ENCODE results near the gene SMC6.

The SMC6 gene

DNA sequence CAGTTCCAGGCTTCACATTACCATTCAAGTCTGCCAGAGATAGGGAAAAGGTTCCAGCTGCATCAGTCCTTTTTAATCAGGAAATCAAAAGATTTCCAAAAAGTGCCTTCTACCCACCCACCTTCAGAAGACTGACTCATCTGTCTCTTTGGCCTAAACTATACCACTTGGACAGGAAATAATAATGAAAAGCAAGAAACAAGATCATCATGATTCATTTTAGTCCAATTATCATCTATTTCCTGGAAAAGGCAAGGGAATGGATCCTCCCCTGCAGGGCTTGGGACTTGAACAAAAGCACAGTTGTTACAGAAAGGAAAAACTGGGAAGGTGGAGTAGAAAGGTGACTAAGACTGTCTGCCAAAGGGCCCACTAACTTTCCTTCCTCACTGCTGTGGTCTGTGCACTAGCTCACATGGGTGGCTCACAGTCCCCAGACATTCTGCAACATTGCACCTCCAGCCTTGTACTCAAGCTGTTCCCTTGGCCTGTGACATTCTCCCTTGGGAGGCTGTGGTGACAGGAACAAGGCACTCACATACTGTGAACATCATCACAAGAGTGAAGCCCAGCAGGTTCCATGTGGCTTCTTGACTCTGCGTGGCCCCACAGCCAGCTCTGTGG lies 137.8 kb downstream of the SMC6 start:
- no peak overlapping the region for H3K14ac ChIP-seq (ENCODE audit: low read length)
- no peak overlapping the region for H3K4ac ChIP-seq (ENCODE audit: low read depth, low read length)
- H3K36me3 ChIP-seq (ENCODE audit: control insufficient read depth in 1 of 2, insufficient read depth in 2 of 2, low read length in 2 of 2): no peaks in the 10 kb centered on the region
- H4K91ac ChIP-seq (ENCODE audit: low read depth, low read length): no peak overlapping the region
- H2AK5ac ChIP-seq (ENCODE audit: low read length): no peak overlapping the region
- H3K79me2 ChIP-seq (ENCODE audit: control insufficient read depth, insufficient read depth, low read length, poor library complexity): no peaks in the 10 kb centered on the region
- no peak overlapping the region for H3K18ac ChIP-seq (ENCODE audit: low read length)
- H3K9ac ChIP-seq (ENCODE audit: low read length): no peak overlapping the region
- no peaks in the 10 kb centered on the region for H3K79me1 ChIP-seq (ENCODE audit: low read length)
- DNase-seq: no peak
- WGBS (ENCODE audit: extremely low coverage, insufficient coverage, insufficient read length): no CpG with 5 or more reads among the region's 1 CpG
- H3K4me1 ChIP-seq (ENCODE audit: control insufficient read depth in 1 of 2, insufficient read depth in 2 of 2, low read length in 2 of 2): no peaks in the 10 kb centered on the region
- H2BK120ac ChIP-seq (ENCODE audit: insufficient read depth, low read length, poor library complexity): no peak overlapping the region
- no peak overlapping the region for H4K12ac ChIP-seq (ENCODE audit: low read depth, low read length)
- no peaks in the 10 kb centered on the region for H3K9me3 ChIP-seq (ENCODE audit: insufficient read depth, low read depth, low read length)
- no peak overlapping the region for H4K8ac ChIP-seq (ENCODE audit: low read depth, low read length)
- no peak overlapping the region for H3K23ac ChIP-seq (ENCODE audit: low read length)
- no peak overlapping the region for H3K4me3 ChIP-seq (ENCODE audit: low read depth, low read length)
- H2BK5ac ChIP-seq (ENCODE audit: low read depth, low read length, poor library complexity): no peak overlapping the region
- H3K27ac ChIP-seq (ENCODE audit: low read depth, low read length): no peak overlapping the region
- H3K4me2 ChIP-seq (ENCODE audit: low read length): no peak overlapping the region
- no peak overlapping the region for H2AFZ ChIP-seq (ENCODE audit: insufficient read depth, low read length, poor library complexity)
- no peaks in the 10 kb centered on the region for H3K27me3 ChIP-seq (ENCODE audit: insufficient read depth, low read length)
- H2BK12ac ChIP-seq (ENCODE audit: low read length): no peak overlapping the region

DNA sequence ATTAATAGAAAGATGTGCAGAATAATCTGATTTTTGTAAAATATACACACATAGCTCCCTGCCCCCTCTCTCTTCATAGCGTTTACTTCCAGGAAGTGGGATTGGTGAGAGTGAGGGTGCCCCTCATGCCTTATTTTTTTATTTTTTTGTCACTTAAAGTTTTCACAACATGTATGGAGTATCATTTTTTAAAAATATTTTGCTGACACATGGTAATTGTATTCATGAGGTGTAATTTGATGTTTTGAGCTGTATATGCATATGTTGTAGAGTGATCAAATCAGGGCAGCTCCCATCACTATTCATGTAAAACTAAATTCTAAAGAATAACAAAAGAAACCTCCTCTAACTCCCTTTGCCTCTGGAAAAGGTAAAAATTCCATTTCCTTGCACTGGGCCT lies 138.5 kb downstream of the SMC6 start:
- Histone ChIP-seq H3K4me1 (ENCODE audit: control insufficient read depth in 1 of 2, insufficient read depth in 2 of 2, low read length in 2 of 2) (no peaks in the 10 kb centered on the region), H3K4ac (ENCODE audit: low read depth, low read length) (no peak overlapping the region), H3K4me3 (ENCODE audit: low read depth, low read length) (no peak overlapping the region), H4K91ac (ENCODE audit: low read depth, low read length) (no peak overlapping the region), H3K4me2 (ENCODE audit: low read length) (no peak overlapping the region), H4K8ac (ENCODE audit: low read depth, low read length) (no peak overlapping the region), H3K9ac (ENCODE audit: low read length) (no peak overlapping the region), H3K14ac (ENCODE audit: low read length) (no peak overlapping the region), H3K36me3 (ENCODE audit: control insufficient read depth in 1 of 2, insufficient read depth in 2 of 2, low read length in 2 of 2) (no peaks in the 10 kb centered on the region), H3K9me3 (ENCODE audit: insufficient read depth, low read depth, low read length) (no peaks in the 10 kb centered on the region), H2AFZ (ENCODE audit: insufficient read depth, low read length, poor library complexity) (no peak overlapping the region), H3K23ac (ENCODE audit: low read length) (no peak overlapping the region), H2BK120ac (ENCODE audit: insufficient read depth, low read length, poor library complexity) (no peak overlapping the region), H3K79me1 (ENCODE audit: low read length) (no peaks in the 10 kb centered on the region), H2BK12ac (ENCODE audit: low read length) (no peak overlapping the region), H4K12ac (ENCODE audit: low read depth, low read length) (no peak overlapping the region), H3K18ac (ENCODE audit: low read length) (no peak overlapping the region), H3K27me3 (ENCODE audit: insufficient read depth, low read length) (no peaks in the 10 kb centered on the region), H3K79me2 (ENCODE audit: control insufficient read depth, insufficient read depth, low read length, poor library complexity) (no peaks in the 10 kb centered on the region), H3K27ac (ENCODE audit: low read depth, low read length) (no peak overlapping the region), H2BK5ac (ENCODE audit: low read depth, low read length, poor library complexity) (no peak overlapping the region), H2AK5ac (ENCODE audit: low read length) (no peak overlapping the region)
- DNase-seq: no peak
- WGBS (ENCODE audit: extremely low coverage, insufficient coverage, insufficient read length): no CpG with 5 or more reads among the region's 1 CpG

DNA sequence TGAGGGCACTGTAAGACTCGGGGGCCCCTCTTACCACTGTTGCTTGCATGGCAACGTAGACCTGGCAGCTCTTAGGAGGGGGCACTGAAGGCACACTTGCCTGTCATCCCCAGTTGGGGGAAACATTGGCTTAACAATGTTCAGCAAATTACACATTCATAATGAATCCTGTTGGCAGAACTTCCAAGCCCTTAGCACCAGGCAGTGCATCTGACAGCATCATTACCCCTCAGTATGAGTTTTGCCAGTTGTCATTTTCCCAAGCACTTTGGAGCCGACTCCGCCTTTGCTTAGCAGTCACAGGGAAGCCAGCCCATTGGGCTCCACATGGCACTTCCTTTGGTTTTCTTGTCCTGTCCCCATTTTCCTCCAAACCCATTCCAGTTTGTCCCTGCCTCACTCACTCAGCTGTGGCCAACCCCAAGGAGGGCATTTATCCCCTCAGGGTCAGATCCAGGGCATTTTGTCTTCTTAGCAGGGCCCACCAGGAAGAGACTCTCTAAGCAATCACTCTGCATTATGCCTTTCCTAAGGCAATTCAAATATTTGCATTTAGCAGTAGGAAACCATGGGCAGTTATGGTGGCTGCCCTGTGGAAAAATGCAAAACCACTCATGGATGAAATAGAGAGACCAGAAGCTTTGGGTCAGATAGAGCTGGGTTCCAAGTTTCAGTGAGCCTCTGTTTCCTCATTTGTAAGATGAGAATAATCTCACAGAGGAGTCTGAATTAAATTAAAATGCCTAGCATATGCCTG lies 139.3 kb downstream of the SMC6 start:
- no peak overlapping the region for H2BK12ac ChIP-seq (ENCODE audit: low read length)
- no peaks in the 10 kb centered on the region for H3K9me3 ChIP-seq (ENCODE audit: insufficient read depth, low read depth, low read length)
- H3K18ac ChIP-seq (ENCODE audit: low read length): no peak overlapping the region

More for the DNA sequence above, 139.3 kb downstream of the SMC6 start:
- Histone ChIP-seq H2BK120ac (ENCODE audit: insufficient read depth, low read length, poor library complexity) (no peak overlapping the region), H2AFZ (ENCODE audit: insufficient read depth, low read length, poor library complexity) (no peak overlapping the region), H3K9ac (ENCODE audit: low read length) (no peak overlapping the region), H4K12ac (ENCODE audit: low read depth, low read length) (no peak overlapping the region), H3K23ac (ENCODE audit: low read length) (no peak overlapping the region), H2AK5ac (ENCODE audit: low read length) (no peak overlapping the region), H3K27ac (ENCODE audit: low read depth, low read length) (no peak overlapping the region), H3K36me3 (ENCODE audit: control insufficient read depth in 1 of 2, insufficient read depth in 2 of 2, low read length in 2 of 2) (no peaks in the 10 kb centered on the region), H3K4ac (ENCODE audit: low read depth, low read length) (no peak overlapping the region), H3K4me2 (ENCODE audit: low read length) (no peak overlapping the region), H3K4me1 (ENCODE audit: control insufficient read depth in 1 of 2, insufficient read depth in 2 of 2, low read length in 2 of 2) (no peaks in the 10 kb centered on the region), H3K79me1 (ENCODE audit: low read length) (no peaks in the 10 kb centered on the region), H3K27me3 (ENCODE audit: insufficient read depth, low read length) (no peaks in the 10 kb centered on the region), H3K14ac (ENCODE audit: low read length) (no peak overlapping the region), H3K79me2 (ENCODE audit: control insufficient read depth, insufficient read depth, low read length, poor library complexity) (no peaks in the 10 kb centered on the region), H4K8ac (ENCODE audit: low read depth, low read length) (no peak overlapping the region), H3K4me3 (ENCODE audit: low read depth, low read length) (no peak overlapping the region), H2BK5ac (ENCODE audit: low read depth, low read length, poor library complexity) (no peak overlapping the region), H4K91ac (ENCODE audit: low read depth, low read length) (no peak overlapping the region)
- WGBS (ENCODE audit: extremely low coverage, insufficient coverage, insufficient read length): no CpG with 5 or more reads among the region's 4 CpGs
- no peak for DNase-seq

Data from trophoblast cell (in vitro differentiated cells and primary cell).